Measurements from ENCODE around the gene ZBTB38.
A peak's percentile ranks its signal among the peaks of the same experiment; 100 is the strongest.

ZBTB38 gene

GRCh38 chr3:141401573-141402475 is 33.5 kb downstream of the ZBTB38 start:
- peak in 1 of 2 donors; percentile 18 for DNase-seq (ENCODE audit: low read depth in 1 of 2, low spot score in 1 of 2)

- DNase-seq (ENCODE audit: low read depth in 1 of 2, low spot score in 1 of 2) = no peak
These were observed 34.3 kb downstream of the ZBTB38 start for GRCh38 chr3:141402476-141403171.

GRCh38 chr3:141403576-141403975 is 35.3 kb downstream of the ZBTB38 start:
- DNase-seq (ENCODE audit: low read depth in 1 of 2, low spot score in 1 of 2) = no peak

DNA sequence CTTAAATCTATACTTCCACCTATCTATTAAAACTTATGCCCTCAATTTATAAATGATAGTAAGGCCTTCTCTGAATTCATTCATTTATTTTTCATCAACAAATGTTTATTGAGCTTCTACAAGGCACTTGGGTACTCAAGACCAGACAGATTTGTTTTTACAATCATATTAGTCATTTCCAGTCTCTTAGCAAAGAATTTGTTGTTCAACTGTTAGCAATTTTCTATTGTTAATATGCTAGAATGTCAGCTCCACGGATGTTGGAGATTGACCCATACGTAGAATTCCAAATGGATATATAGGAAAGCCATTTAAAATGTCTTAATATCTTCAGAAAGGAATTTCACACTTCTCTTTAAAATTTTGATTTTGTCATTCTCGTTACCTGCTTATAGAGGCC is 36.7 kb downstream of the ZBTB38 start:
- no peak for DNase-seq (ENCODE audit: low read depth in 1 of 2, low spot score in 1 of 2)

GRCh38 chr3:141405591-141405990 is 37.3 kb downstream of the ZBTB38 start:
- no peak for DNase-seq (ENCODE audit: low read depth in 1 of 2, low spot score in 1 of 2)

DNA sequence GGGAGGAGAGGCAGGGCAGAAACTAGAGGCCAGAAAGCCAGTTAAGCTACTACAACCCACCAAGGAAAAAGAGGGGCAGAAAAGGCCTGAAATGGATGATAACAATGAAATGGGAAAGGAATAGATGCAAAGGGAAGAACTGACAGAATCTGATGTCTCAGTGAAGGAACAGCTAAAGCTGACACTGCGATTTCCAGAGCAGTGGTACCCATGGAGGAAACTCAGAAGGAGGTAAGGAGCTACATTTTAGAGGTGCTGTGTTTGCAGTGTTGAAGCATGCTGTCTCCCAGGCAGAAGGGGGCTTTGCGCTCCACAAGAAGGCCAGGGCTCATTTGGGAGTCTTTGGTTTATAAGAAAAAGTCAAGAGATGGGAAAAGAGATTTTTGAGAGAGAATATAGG is 38.0 kb downstream of the ZBTB38 start:
- DNase-seq (ENCODE audit: low read depth in 1 of 2, low spot score in 1 of 2) = no peak

DNA sequence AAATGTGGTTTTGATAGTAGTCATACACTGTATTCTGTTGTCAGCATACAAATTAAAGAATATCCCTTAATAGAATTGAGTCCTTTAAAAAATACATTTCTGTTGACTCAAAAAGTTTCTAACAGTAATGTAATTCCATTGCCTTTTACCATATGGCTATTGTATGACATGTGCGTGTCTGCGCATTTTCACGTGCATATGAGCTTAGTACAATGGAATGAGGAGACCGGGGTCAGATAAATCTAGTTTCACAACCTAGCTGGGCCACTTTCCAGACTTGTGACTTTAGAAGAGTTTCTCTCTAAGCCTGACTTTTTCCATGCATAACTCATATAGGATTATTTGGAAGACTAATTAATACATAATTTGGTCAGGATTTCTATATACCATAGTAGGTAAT is 38.7 kb downstream of the ZBTB38 start:
- no peak for DNase-seq (ENCODE audit: low read depth in 1 of 2, low spot score in 1 of 2)

GRCh38 chr3:141407825-141408224 is 39.5 kb downstream of the ZBTB38 start:
- no peak for DNase-seq (ENCODE audit: low read depth in 1 of 2, low spot score in 1 of 2)

GRCh38 chr3:141408596-141408995 is 40.3 kb downstream of the ZBTB38 start:
- no peak for DNase-seq (ENCODE audit: low read depth in 1 of 2, low spot score in 1 of 2)

GRCh38 chr3:141409940-141410241 is 41.6 kb downstream of the ZBTB38 start:
- DNase-seq (ENCODE audit: low read depth in 1 of 2, low spot score in 1 of 2) = no peak

DNA sequence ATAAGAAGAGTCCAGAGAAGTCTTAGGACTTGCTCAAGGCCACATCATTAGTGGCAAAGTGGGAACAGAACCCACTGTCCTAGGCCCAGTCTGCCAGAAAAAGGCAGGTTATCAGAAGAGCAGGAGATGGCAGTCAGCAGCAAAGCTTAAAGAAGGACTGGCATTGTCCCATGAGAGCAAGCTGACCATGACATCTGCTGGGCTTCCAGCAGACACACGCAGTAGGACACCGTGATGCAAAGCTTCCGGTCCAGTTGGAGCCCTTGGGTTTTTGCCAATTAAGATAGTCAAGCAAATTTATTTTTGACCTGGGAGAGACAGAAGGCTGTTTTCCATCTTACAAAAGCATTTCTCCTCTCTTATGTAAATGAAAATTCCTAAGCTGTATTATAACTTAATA is 42.1 kb downstream of the ZBTB38 start:
- DNase-seq (ENCODE audit: low read depth in 1 of 2, low spot score in 1 of 2) = no peak

- DNase-seq (ENCODE audit: low read depth in 1 of 2, low spot score in 1 of 2) = no peak
These were observed 42.5 kb downstream of the ZBTB38 start for GRCh38 chr3:141410846-141411245.

- no peak for DNase-seq (ENCODE audit: low read depth in 1 of 2, low spot score in 1 of 2)
These were observed 43.0 kb downstream of the ZBTB38 start for GRCh38 chr3:141411251-141411771.

DNA sequence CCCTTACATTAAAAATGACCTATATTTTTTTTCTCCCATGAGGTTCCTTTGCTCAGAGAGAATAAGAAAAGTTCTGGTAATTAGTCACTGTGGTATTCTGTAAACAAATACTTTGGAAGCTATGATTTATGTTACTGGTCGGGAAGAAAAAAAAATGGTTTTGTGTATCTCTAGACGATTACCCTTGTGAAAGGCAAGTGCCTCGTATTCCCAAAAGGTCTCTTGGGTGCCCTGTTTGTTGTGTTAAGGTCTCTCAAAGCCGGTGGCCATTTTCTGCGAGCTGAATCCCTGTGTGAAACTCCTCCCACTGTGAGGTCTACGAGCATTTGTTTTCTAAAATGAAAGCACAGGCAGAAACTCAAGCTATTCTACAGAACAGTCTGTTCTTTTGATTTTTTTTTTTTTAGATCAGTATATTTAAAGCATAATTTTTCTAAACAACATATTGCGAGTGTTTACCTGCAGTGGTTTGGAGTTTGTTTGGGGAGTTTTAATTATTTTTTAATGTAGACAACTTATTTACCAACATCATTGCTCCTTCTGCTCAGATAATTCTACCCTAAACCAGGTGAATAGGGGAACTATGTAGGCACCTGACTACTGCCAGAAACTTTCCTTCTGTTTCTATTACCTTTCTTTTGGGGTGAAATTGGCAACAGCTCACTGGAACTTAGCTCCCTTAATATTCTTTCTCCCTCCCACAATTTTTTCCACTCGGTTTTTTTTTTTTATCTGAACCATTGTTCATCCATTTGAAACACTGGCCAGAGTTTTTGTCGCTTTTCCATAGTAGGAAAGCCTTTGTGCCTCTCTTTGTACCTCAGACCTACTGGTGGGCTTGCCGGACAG is 44.0 kb downstream of the ZBTB38 start:
- no peak for DNase-seq (ENCODE audit: low read depth in 1 of 2, low spot score in 1 of 2)

- no peak for DNase-seq (ENCODE audit: low read depth in 1 of 2, low spot score in 1 of 2)
These were observed 44.6 kb downstream of the ZBTB38 start for GRCh38 chr3:141412936-141413354.

DNA sequence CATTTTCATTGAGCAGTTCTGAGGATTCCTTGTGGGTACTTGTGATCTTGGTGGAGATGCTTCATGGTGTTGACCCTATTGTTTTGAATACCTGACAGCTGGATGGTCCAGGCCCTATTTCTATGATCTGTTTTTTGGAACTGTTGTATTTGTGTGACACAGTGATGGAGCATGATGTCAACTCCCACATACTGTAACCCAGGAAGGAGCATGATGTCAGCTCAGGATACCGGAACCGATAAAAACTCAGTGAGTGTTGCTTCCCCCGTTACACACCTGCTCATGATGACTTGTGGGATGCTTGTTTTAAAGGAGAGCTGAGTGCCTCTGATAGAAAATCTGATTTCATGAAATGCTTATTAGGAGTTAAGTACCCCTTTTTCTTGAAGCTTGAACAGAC is 45.1 kb downstream of the ZBTB38 start:
- no peak for DNase-seq (ENCODE audit: low read depth in 1 of 2, low spot score in 1 of 2)

DNA sequence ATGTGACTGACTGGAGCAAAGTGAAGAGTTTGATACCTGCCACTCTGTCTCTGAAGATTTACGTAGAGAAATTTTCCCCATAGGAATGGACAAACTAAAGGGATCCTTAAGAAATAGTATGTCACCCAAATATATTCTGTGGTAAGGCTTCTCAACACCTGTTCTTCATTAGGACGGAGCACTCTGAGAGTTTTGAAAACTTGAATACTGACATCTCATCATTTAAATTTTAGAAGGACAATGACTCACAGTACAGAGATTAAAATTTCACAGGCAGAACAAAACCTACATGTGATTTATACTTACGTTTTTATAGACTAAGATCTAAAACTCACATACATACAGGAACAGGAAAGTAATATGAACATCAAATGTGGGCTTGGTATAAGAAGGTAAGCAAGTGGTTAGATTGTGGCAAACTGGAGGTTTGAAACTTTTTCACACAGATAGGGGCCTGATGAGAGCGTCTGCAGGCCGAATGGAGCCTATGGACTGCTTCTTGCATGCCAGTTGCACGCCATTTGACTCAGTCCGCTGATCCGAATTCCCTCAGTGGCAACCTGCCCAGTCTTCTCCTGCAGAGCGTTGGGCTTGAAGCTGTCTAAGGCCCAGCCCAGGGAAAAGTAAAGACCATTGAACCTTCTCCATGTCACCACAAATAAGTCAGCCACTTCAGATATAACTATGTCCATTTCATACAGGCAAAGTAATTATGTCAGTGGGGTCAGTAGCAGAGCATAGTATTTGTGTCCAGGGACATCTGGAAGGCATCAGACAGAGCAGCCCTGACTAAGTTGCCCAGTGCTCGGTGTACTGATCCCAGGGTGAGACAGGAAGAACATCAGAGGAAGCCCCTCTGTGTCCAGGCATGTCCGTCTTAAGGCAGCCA is 45.7 kb downstream of the ZBTB38 start:
- DNase-seq (ENCODE audit: low read depth in 1 of 2, low spot score in 1 of 2) = no peak

DNA sequence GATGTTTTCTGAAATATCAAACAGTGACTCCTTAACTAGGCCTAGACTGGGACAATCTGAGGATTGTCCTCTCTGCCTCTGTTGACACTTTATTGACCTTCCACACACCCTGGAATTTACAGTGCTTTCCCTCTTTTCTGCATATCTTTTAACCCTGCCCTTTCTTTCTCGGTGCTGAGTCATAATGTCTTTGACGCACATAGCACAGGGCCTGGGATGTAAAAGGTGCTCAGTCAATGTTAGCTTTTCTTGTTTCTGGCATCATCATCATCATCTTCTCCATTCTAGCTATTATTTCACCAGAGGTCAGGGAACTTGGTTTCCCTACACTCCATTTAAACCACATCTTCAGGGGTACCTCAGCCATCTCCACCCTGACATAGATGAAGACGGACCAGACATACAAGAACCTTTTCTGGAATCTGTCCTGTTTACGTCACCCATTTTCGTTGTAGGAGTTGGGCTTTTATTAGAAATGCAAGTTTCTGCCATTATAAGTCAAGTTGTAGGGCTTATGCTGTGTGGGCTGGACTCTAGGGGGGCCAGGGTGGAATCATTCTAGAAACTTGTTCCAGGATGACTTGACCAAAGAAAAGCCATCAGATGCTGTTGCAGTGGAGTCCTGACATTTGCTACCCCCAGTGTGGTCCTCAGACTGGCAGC is 46.6 kb downstream of the ZBTB38 start:
- no peak for DNase-seq (ENCODE audit: low read depth in 1 of 2, low spot score in 1 of 2)

GRCh38 chr3:141415953-141416352 is 47.6 kb downstream of the ZBTB38 start:
- DNase-seq (ENCODE audit: low read depth in 1 of 2, low spot score in 1 of 2) = no peak

Data from activated CD4-positive, alpha-beta T cell treated with anti-CD3 and anti-CD28 coated beads, Interleukin-2, amount 50 U/mL, for 24 hours (primary cell).